Measurements from ENCODE around the gene CREB5.

DNA sequence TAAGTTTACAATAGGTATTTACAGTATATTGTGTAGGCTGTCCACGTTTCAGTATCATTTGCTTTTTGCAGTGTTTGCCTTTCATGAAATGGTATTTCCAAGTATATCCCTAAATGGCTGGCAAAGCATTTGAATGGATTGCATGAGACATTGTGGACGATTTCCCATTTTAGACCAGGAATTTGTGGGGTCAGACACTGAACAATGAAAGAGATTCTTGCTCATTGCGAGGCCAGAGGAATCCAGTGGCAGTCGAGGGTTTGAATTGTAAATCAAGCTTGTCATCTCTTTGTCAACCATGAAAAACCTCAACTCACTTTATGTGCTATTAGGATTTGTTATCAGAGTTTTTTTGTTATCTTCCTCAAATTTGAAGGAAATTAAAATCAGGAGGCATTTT lies 70.8 kb downstream of the CREB5 start:
- TF ChIP-seq EZH2 (IDR thresholded peaks at IDR 0.05; ENCODE audit: borderline replicate concordance, low read depth, low read length, severe bottlenecking): no peak
- TF ChIP-seq, protein P1, sequence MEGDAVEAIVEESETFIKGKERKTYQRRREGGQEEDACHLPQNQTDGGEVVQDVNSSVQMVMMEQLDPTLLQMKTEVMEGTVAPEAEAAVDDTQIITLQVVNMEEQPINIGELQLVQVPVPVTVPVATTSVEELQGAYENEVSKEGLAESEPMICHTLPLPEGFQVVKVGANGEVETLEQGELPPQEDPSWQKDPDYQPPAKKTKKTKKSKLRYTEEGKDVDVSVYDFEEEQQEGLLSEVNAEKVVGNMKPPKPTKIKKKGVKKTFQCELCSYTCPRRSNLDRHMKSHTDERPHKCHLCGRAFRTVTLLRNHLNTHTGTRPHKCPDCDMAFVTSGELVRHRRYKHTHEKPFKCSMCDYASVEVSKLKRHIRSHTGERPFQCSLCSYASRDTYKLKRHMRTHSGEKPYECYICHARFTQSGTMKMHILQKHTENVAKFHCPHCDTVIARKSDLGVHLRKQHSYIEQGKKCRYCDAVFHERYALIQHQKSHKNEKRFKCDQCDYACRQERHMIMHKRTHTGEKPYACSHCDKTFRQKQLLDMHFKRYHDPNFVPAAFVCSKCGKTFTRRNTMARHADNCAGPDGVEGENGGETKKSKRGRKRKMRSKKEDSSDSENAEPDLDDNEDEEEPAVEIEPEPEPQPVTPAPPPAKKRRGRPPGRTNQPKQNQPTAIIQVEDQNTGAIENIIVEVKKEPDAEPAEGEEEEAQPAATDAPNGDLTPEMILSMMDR (IDR thresholded peaks at IDR 0.05; ENCODE audit: extremely low read depth in 1 of 2, insufficient read depth in 1 of 2, low read depth in 1 of 2, low read length in 2 of 2): no peak
- TF ChIP-seq MYC (IDR thresholded peaks at IDR 0.05; ENCODE audit: low read depth, low read length): no peak
- TF ChIP-seq JUN (IDR thresholded peaks at IDR 0.05; ENCODE audit: borderline replicate concordance, insufficient read depth, insufficient read length, low read depth): no peak

Data from endothelial cell of umbilical vein (primary cell).